ENCODE data around the gene SHMT1. TPM values are rescaled to one million over a fixed set of nuclear protein-coding genes. Genes with fewer than 3 reads are reported as not detected.

The SHMT1 gene
- total and polyA plus RNA-seq, 2 experiments from 2014 or later, result 30.4 to 36.2 TPM

- H3K36me3 ChIP-seq (replicated peaks; ENCODE audit: insufficient read depth, low read depth), result no peaks in the 10 kb centered on the region
- H3K4me1 ChIP-seq (ENCODE audit: insufficient read depth), result peaks cover 44% of the 10 kb centered on the region
- DNase-seq (ENCODE audit: low spot score), result peak; percentile 76
- TF ChIP-seq CTCF (IDR thresholded peaks at IDR 0.05; ENCODE audit: poor library complexity) (peak; percentile 63), EZH2 (IDR thresholded peaks at IDR 0.05; ENCODE audit: borderline replicate concordance) (no peak), EZH2phosphoT487 (IDR thresholded peaks at IDR 0.05; ENCODE audit: low read depth, severe bottlenecking, unreplicated experiment) (no peak)
- H3K4me2 ChIP-seq, result peak overlapping the region; percentile 67
- H3K79me2 ChIP-seq, result peaks cover 58% of the 10 kb centered on the region
- no peaks in the 10 kb centered on the region for H3K9me3 ChIP-seq (ENCODE audit: low read depth)
- H3K4me3 ChIP-seq, result no peak overlapping the region
- no peaks in the 10 kb centered on the region for H3K9me2 ChIP-seq (replicated peaks; ENCODE audit: insufficient read depth)
- H3K27me3 ChIP-seq, result no peaks in the 10 kb centered on the region
- H3K27ac ChIP-seq, result no peak overlapping the region
- no peak overlapping the region for H2AFZ ChIP-seq
- 66% methylated on average over 13 of the region's 13 CpGs for WGBS (ENCODE audit: low lambda C conversion rate, missing lambda C conversion rate)
- peaks cover 17% of the 10 kb centered on the region for H4K20me1 ChIP-seq (ENCODE audit: insufficient read depth, poor library complexity, severe bottlenecking)
Observed at GRCh38 chr17:18319604-18320256, 43.6 kb downstream of the SHMT1 start.

GRCh38 chr17:18318771-18319450, 44.4 kb downstream of the SHMT1 start:
- Histone ChIP-seq H3K9me3 (ENCODE audit: low read depth) (no peaks in the 10 kb centered on the region), H3K9me2 (replicated peaks; ENCODE audit: insufficient read depth) (no peaks in the 10 kb centered on the region), H3K27ac (no peak overlapping the region), H3K27me3 (no peaks in the 10 kb centered on the region), H3K79me2 (peaks cover 62% of the 10 kb centered on the region), H3K4me2 (peak overlapping the region; percentile 67), H2AFZ (no peak overlapping the region), H3K4me3 (no peak overlapping the region), H4K20me1 (ENCODE audit: insufficient read depth, poor library complexity, severe bottlenecking) (peaks cover 17% of the 10 kb centered on the region), H3K4me1 (ENCODE audit: insufficient read depth) (peaks cover 46% of the 10 kb centered on the region), H3K36me3 (replicated peaks; ENCODE audit: insufficient read depth, low read depth) (no peaks in the 10 kb centered on the region)
- DNase-seq (ENCODE audit: low spot score), result no peak
- TF ChIP-seq CTCF (IDR thresholded peaks at IDR 0.05; ENCODE audit: poor library complexity) (no peak), EZH2phosphoT487 (IDR thresholded peaks at IDR 0.05; ENCODE audit: low read depth, severe bottlenecking, unreplicated experiment) (no peak), EZH2 (IDR thresholded peaks at IDR 0.05; ENCODE audit: borderline replicate concordance) (no peak)
- WGBS (ENCODE audit: low lambda C conversion rate, missing lambda C conversion rate), result 89% methylated on average over 18 of the region's 18 CpGs

- Histone ChIP-seq H2AFZ (no peak overlapping the region), H3K9me2 (replicated peaks; ENCODE audit: insufficient read depth) (no peaks in the 10 kb centered on the region), H3K36me3 (replicated peaks; ENCODE audit: insufficient read depth, low read depth) (no peaks in the 10 kb centered on the region), H3K9me3 (ENCODE audit: low read depth) (no peaks in the 10 kb centered on the region), H4K20me1 (ENCODE audit: insufficient read depth, poor library complexity, severe bottlenecking) (peaks cover 17% of the 10 kb centered on the region), H3K4me2 (peak overlapping the region; percentile 67), H3K27ac (no peak overlapping the region), H3K27me3 (no peaks in the 10 kb centered on the region), H3K79me2 (peaks cover 70% of the 10 kb centered on the region), H3K4me3 (no peak overlapping the region), H3K4me1 (ENCODE audit: insufficient read depth) (peaks cover 54% of the 10 kb centered on the region)
- no peak for TF ChIP-seq EZH2 (IDR thresholded peaks at IDR 0.05; ENCODE audit: borderline replicate concordance)
- TF ChIP-seq CTCF (IDR thresholded peaks at IDR 0.05; ENCODE audit: poor library complexity), result no peak
- no peak for TF ChIP-seq EZH2phosphoT487 (IDR thresholded peaks at IDR 0.05; ENCODE audit: low read depth, severe bottlenecking, unreplicated experiment)
- no peak for DNase-seq (ENCODE audit: low spot score)
- WGBS (ENCODE audit: low lambda C conversion rate, missing lambda C conversion rate), result 96% methylated on average over 7 of the region's 7 CpGs
Observed at GRCh38 chr17:18318117-18318516, 45.2 kb downstream of the SHMT1 start.

Data from hepatocyte (in vitro differentiated cells).